Caco-2 (cell line): ENCODE results near the gene CCDC81. TPM values are rescaled to one million over a fixed set of nuclear protein-coding genes. Genes with fewer than 3 reads are reported as not detected.
A peak's percentile ranks its signal among the peaks of the same experiment; 100 is the strongest.

Experiments used
- BruUV-seq: library from RNA; stranded (reverse); fragments of 400-500 nt; replicated peaks from 2 replicates; lab custom pipeline; 2021; lab: Mats Ljungman, UMichigan
- CTCF ChIA-PET: fragments of 300-600 bp; sonication (Branson Sonifier 250); formaldehyde crosslinking; loops from one replicate; lab custom pipeline; 2022; ENCODE audit warnings: antibody characterized with exemption; lab: Charles Lee
- POLR2A ChIA-PET: fragments of 300-600 bp; sonication (Branson Sonifier 250); formaldehyde crosslinking; loops from one replicate; lab custom pipeline; 2022; ENCODE audit warnings: antibody characterized with exemption; lab: Charles Lee
- DNase-seq, 2 experiments: peaks; one replicate each; pipeline versions ENCODE4 v3.0.0 to v3.0.0-alpha.2; 2020 to 2022
- H3K27me3 ChIP-seq: replicated peaks from 2 replicates; pipeline ENCODE4 v1.6.0; 2011; ENCODE audit warnings: low read length; ENCODE audit not compliant: control insufficient read depth, insufficient read depth
- H3K36me3 ChIP-seq: 2 replicates; pipeline ENCODE4 v1.5.1; 2011; ENCODE audit warnings: low read length; ENCODE audit not compliant: control insufficient read depth, insufficient read depth
- H3K4me1 ChIP-seq: fragments of 250-450 bp; sonication (Bioruptor Pico); 2 replicates; pipeline ENCODE4 v1.5.1; 2020; ENCODE audit warnings: mild to moderate bottlenecking
- H3K4me3 ChIP-seq: 2 replicates; pipeline ENCODE4 v1.5.1; 2011; ENCODE audit warnings: low read depth, mild to moderate bottlenecking, control low read depth, low read length
- H3K9me3 ChIP-seq: fragments of 250-450 bp; sonication (Bioruptor Pico); 2 replicates; pipeline ENCODE4 v1.5.1; 2020; ENCODE audit warnings: mild to moderate bottlenecking, moderate library complexity
- H3K27ac Mint-ChIP-seq: one replicate; pipeline ENCODE4 v1.8.0; 2022; ENCODE audit warnings: mixed read lengths; ENCODE audit not compliant: unreplicated experiment
- H3K27me3 Mint-ChIP-seq: one replicate; pipeline ENCODE4 v1.8.0; 2022; ENCODE audit warnings: mixed read lengths; ENCODE audit not compliant: insufficient read depth, unreplicated experiment
- H3K36me3 Mint-ChIP-seq: one replicate; pipeline ENCODE4 v1.8.0; 2022; ENCODE audit warnings: mild to moderate bottlenecking, mixed read lengths; ENCODE audit not compliant: insufficient read depth, unreplicated experiment
- H3K4me1 Mint-ChIP-seq: one replicate; pipeline ENCODE4 v1.8.0; 2022; ENCODE audit warnings: low read depth, mixed read lengths; ENCODE audit not compliant: unreplicated experiment
- H3K4me3 Mint-ChIP-seq: one replicate; pipeline ENCODE4 v1.8.0; 2022; ENCODE audit warnings: mild to moderate bottlenecking, moderate library complexity, mixed read lengths; ENCODE audit not compliant: unreplicated experiment
- H3K9me3 Mint-ChIP-seq: one replicate; pipeline ENCODE4 v1.8.0; 2022; ENCODE audit warnings: mixed read lengths; ENCODE audit not compliant: unreplicated experiment
- CTCF ChIP-seq, 2 experiments: fragments of 200-600 bp in 1 of 2; IDR thresholded peaks; 1 replicate in 1 of 2; 2 replicates in 1 of 2; pipeline versions ENCODE4 v1.5.1 to v1.8.0; 2011 to 2022; ENCODE audit warnings: antibody characterized with exemption in 1 of 2, control low read depth in 1 of 2, inconsistent platforms in 1 of 2, low read depth in 1 of 2, low read length in 1 of 2, mild to moderate bottlenecking in 1 of 2, moderate library complexity in 1 of 2; ENCODE audit not compliant: insufficient read depth in 1 of 2, severe bottlenecking in 1 of 2, unreplicated experiment in 1 of 2
- intact Hi-C: fragments of 100-400 bp; cut with micrococcal nuclease; formaldehyde crosslinking; loops from one replicate; pipeline ENCODE4 v1.10.0; 2022; ENCODE audit not compliant: unreplicated experiment
- total RNA-seq: library from RNA; stranded (reverse); gene quantifications from 2 replicates; pipeline ENCODE4 v1.2.3, GENCODE V29; 2022

Gene CCDC81
- total RNA-seq, 1 experiment from 2014 or later: 1.3 TPM

- POLR2A ChIA-PET: no interaction called here
- peak overlapping the region; percentile 30 for H3K27ac Mint-ChIP-seq
- peak; percentile 75 to 78 for DNase-seq
Measured at GRCh38 chr11:86370922-86371594, 3.6 kb upstream of the CCDC81 start.

DNA sequence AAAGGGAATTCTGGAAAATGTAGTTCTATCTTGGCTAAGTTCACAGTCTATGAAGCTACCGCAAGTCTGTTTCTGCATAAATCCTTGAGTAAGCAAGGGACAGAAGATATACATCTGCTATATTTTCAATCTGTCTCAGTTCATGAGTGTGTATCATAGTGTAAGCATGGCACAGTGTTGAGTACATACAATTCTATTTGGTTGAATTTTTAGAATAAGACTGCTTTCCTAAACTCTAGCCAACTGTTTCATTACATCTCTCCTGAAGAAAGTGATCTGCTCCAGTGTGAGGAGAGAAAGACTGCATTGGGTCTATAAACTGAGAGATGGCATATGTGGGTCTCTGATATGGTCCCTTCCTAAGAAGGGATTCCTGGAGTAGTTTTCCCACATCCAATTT, 2.6 kb upstream of the CCDC81 start:
- no peaks in the 10 kb centered on the region for H3K27me3 ChIP-seq
- peaks cover 14% of the 10 kb centered on the region for H3K4me1 ChIP-seq
- no peak for TF ChIP-seq CTCF (IDR thresholded peaks at IDR 0.05; ENCODE audit: insufficient read depth in 1 of 2, low read depth in 1 of 2, low read length in 1 of 2, severe bottlenecking in 1 of 2, unreplicated experiment in 1 of 2)
- Mint-ChIP-seq H3K9me3 (peaks cover 40% of the 10 kb centered on the region), H3K27me3 (no peaks in the 10 kb centered on the region), H3K4me3 (no peak overlapping the region), H3K36me3 (peaks cover 6% of the 10 kb centered on the region), H3K4me1 (peaks cover 14% of the 10 kb centered on the region), H3K27ac (no peak overlapping the region)
- DNase-seq: no peak
- CTCF ChIA-PET: no interaction called here
- H3K4me3 ChIP-seq: no peak overlapping the region
- no TSS peak for BruUV-seq
- POLR2A ChIA-PET: interaction anchor here (0.6 kb wide), 1 partner anchor 114 kb away, joined by 8 read pairs; no protein-coding TSS in a partner anchor
- H3K36me3 ChIP-seq: no peaks in the 10 kb centered on the region
- intact Hi-C loops: no loop called here
- H3K9me3 ChIP-seq: peaks cover 12% of the 10 kb centered on the region

More at GRCh38 chr11:86370922-86371594, 3.6 kb upstream of the CCDC81 start:
- Mint-ChIP-seq H3K4me3 (no peak overlapping the region), H3K36me3 (peaks cover 6% of the 10 kb centered on the region), H3K9me3 (peaks cover 33% of the 10 kb centered on the region), H3K4me1 (peaks cover 14% of the 10 kb centered on the region), H3K27me3 (no peaks in the 10 kb centered on the region)
- Histone ChIP-seq H3K4me3 (no peak overlapping the region), H3K9me3 (peaks cover 12% of the 10 kb centered on the region), H3K36me3 (no peaks in the 10 kb centered on the region), H3K4me1 (peaks cover 14% of the 10 kb centered on the region), H3K27me3 (no peaks in the 10 kb centered on the region)
- TF ChIP-seq CTCF (IDR thresholded peaks at IDR 0.05; ENCODE audit: insufficient read depth in 1 of 2, low read depth in 1 of 2, low read length in 1 of 2, severe bottlenecking in 1 of 2, unreplicated experiment in 1 of 2): no peak
- no TSS peak for BruUV-seq
- CTCF ChIA-PET: interaction anchor here (1.1 kb wide), 1 partner anchor 10 kb away, joined by 5 read pairs; no protein-coding TSS in a partner anchor
- intact Hi-C loops: no loop called here

DNA sequence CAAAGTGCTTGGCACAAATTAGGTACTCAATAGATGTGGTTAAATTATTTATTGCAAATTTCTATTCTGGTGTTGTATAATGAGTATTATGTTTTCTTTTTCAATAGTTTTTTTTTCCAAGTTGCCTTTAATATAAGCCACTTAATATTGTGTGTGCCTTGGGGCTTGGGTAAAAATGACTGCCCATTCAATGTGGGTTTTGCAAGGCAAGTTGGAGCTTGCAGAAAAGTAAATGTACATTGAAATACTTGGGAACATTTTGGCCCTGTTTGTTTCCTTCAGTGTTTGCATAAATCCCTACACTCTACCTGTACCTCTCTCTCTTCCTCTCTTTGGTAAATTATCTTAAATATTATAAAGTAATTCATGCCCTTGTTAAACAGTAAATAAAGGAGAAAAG, 2.1 kb upstream of the CCDC81 start:
- H3K36me3 ChIP-seq: no peaks in the 10 kb centered on the region
- ChIA-PET CTCF (no interaction called here), POLR2A (interaction anchor here (0.6 kb wide), 1 partner anchor 114 kb away, joined by 8 read pairs; no protein-coding TSS in a partner anchor)
- Mint-ChIP-seq H3K4me3 (no peak overlapping the region), H3K36me3 (peaks cover 6% of the 10 kb centered on the region), H3K27ac (no peak overlapping the region), H3K27me3 (no peaks in the 10 kb centered on the region), H3K9me3 (peaks cover 40% of the 10 kb centered on the region), H3K4me1 (peaks cover 14% of the 10 kb centered on the region)
- H3K27me3 ChIP-seq: no peaks in the 10 kb centered on the region
- H3K4me1 ChIP-seq: peaks cover 14% of the 10 kb centered on the region
- H3K9me3 ChIP-seq: peaks cover 12% of the 10 kb centered on the region
- BruUV-seq: no TSS peak
- no peak for TF ChIP-seq CTCF (IDR thresholded peaks at IDR 0.05; ENCODE audit: insufficient read depth in 1 of 2, low read depth in 1 of 2, low read length in 1 of 2, severe bottlenecking in 1 of 2, unreplicated experiment in 1 of 2)
- H3K4me3 ChIP-seq: no peak overlapping the region
- intact Hi-C loops: no loop called here
- DNase-seq: no peak
